RCC 7860 (cell line): ENCODE data around the gene DLL4.
"Not testable (repeated sequence)": the region's sequence is repeated elsewhere in the genome, so short reads cannot be mapped to it uniquely, and the experiment has no call there.

Source experiments
- DNase-seq: peaks from one replicate; pipeline ENCODE4 v3.0.0-alpha.2; 2015; ENCODE audit warnings: low spot score
- FAIRE-seq: peaks from 2 replicates; lab custom pipeline; 2012; peaks lifted over from hg19 to GRCh38; lab: Jason Lieb, UNC

Gene DLL4

GRCh38 chr15:40957041-40957555, 28.0 kb downstream of the DLL4 start:
- no peak for DNase-seq
- no peak for FAIRE-seq

- FAIRE-seq, result no peak
- no peak for DNase-seq
Measured at GRCh38 chr15:40957581-40958051, 28.5 kb downstream of the DLL4 start.

- DNase-seq (no peak), FAIRE-seq (no peak)
Measured at GRCh38 chr15:40958146-40958545, 29.0 kb downstream of the DLL4 start.

DNA sequence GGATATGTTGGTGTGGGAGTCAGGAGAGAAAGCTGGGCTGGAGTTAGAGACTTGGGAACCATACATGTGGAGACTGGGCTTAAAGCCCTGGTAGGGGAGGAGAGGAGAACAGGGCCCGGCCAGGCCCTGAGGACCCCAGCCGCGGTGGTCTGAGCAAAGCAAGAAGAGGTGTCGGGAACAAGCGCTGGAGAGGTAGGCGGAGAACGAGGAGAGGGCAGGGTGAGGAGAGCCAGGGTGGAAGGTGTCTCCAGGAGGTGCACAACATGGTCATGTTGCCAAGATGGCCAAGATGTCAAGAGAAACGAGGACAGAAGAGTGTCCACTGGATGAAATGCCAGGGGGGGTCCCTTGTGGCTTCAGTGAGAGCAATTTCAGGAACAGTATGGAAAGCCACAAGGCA, 29.6 kb downstream of the DLL4 start:
- no peak for DNase-seq
- FAIRE-seq, result no peak

DNA sequence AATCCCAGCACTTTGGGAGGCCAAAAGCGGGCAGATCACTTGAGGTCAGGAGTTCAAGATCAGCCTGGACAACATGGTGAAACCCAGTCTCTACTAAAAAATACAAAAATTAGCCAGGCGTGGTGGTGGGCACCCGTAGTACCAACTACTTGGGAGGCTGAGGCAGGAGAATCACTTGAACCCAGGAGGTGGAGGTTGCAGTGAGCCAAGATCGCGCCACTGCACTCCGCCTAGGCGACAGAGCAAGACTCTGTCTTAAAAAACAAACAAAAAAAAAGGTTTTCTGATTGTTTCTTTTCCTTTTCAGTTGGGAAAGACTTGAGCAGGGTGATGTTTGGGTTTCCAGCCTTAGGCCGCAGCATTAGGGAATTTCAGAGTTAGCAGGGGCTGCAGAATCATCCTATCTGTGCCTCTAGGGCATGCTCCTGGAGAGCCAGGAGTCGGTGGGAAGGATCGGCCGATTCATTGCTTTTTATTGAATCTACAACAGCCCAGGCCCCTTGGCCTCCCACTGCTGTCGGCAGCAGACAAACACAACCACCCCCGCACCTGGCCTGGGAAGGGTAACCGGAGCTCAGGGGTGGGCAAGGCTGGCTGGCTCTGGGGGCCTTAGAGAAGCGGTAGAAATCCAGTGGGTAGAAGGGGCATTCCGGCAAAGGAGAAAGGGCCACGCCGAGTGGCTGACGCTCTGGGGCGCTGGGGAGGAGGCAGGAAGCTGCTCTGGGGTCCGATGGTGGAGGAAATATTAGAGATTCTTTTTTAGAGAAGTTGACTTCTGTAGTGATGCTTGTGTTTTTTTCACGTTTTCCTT, 30.4 kb downstream of the DLL4 start:
- no peak for FAIRE-seq
- DNase-seq, result no peak

DNA sequence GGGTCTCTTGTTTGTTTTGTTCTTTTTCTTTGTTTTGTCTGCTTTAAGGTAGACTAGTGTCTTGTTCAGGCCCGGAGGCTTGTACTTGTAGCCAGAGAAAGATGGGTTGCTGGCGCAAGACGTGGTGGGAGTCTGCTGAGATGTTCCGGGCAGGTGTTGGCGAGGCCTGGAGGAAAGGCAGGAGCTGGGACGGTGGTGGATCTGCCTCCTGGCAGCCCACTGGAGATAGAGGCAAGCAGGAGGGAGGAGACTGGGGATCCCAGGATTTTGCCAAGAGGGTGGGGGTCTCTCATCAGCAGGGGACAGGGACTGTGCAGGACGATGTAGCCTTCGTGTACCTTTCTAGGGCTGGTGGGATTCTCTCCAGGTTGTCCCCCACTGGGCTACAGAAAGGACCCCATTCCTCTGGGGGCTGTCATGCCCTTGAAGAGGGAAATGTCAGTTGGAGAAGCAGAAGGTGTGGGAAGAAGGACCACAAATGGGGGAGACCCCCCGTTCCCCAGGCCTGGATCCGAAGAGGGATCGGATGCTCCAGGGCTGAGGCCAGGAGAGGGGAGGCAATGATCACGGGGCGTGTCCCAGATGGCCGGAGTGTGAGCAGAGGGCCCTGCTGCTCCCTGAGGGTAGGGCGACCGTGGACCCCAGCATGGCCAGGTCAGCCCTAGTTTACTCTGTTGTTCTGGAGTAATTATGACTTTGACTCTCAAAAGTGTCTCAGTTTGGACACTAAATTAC, 31.2 kb downstream of the DLL4 start:
- DNase-seq (no peak), FAIRE-seq (no peak)

- DNase-seq (no peak), FAIRE-seq (no peak)
Measured at GRCh38 chr15:40960925-40961324, 31.8 kb downstream of the DLL4 start.

- DNase-seq, FAIRE-seq: not testable (repeated sequence)
Measured at GRCh38 chr15:40961740-40962139, 32.6 kb downstream of the DLL4 start.

- DNase-seq, FAIRE-seq: not testable (repeated sequence)
Measured at GRCh38 chr15:40962317-40962716, 33.2 kb downstream of the DLL4 start.

- FAIRE-seq (no peak), DNase-seq (no peak)
Measured at GRCh38 chr15:40963201-40963600, 34.1 kb downstream of the DLL4 start.

GRCh38 chr15:40964006-40964405, 34.9 kb downstream of the DLL4 start:
- FAIRE-seq, result no peak
- DNase-seq, result no peak

GRCh38 chr15:40964634-40965033, 35.5 kb downstream of the DLL4 start:
- no peak for FAIRE-seq
- no peak for DNase-seq

DNA sequence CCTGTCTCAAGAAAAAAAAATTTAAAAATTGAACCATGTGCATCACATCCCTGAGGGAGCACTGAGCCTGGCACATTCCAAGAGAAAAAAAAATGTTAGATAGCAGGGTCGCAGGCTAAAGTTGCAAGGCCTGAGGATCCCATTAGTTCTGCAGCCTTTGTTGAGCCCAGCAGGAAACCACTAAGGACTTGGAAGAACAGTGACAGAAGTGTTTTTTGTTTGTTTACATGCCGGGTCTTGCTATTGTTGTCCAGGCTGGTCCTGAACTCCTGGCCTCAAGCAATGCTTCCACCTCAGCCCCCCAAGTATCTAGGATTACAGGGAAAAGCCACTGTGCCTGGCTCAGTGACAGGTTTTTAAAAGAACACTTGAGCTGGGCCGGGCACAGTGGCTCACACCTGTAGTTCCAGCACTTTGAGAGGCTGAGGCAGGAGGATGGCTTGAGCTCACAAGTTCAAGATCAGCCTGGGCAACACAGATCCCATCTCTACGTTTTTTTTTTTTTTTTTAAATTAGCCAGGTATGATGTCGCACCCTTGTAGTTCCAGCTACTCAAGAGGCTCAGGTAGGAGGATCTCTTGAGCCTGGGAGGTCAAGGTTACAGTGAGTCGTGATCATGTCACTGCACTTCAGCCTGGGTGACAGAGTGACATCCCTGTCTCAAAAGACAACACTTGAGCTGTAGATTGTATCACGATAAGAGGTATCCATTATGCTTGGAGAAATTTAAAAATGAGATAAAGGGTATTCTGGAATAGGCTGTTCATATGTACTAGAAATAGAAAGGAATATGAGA, 39.3 kb downstream of the DLL4 start:
- DNase-seq (no peak), FAIRE-seq (no peak)

DNA sequence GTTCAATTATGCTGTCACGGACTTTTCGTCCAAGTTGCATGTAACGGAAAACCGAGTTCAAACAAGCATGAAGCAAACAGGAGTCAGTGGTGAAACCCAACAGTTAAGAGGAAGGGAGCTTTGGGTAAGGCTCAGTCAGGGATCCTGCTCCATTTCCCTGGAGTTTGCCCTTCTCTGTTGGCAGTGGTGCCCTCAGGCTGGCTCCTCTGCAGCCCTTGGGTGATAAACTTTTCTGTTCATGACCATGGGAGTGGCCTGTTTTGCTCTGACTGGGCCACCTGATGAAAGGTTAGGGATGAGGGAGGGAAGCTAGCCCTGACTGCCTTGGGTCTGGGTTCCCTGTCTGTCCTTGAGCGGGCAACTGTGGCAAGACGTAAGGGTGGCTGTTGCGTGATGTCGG, 40.2 kb downstream of the DLL4 start:
- no peak for FAIRE-seq
- no peak for DNase-seq

- DNase-seq, result no peak
Measured at GRCh38 chr15:40974879-40975278, 45.7 kb downstream of the DLL4 start.

GRCh38 chr15:40976819-40977218, 47.7 kb downstream of the DLL4 start:
- DNase-seq (no peak), FAIRE-seq (no peak)

More at GRCh38 chr15:40974879-40975278, 45.7 kb downstream of the DLL4 start:
- no peak for FAIRE-seq

GRCh38 chr15:40978141-40978540, 49.0 kb downstream of the DLL4 start:
- no peak for FAIRE-seq
- no peak for DNase-seq

DNA sequence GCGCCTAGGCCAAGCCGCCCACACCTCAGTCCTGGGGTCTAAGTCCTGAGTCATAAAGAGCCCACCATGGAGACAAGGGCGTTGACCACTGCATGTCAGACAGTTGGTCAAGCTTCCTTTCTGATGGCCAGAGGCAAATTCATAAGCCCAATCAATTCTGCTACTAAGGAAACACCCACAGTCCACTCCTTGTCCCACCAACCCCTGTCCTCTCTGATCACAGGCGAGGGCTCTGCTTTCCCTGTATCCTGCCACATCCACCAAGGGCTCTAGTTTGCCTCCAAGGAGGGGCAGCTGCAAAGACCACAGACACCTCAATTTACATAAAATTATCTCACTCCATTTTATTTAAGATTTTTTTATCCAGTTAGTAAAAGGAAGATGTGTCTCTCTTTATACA, 49.4 kb downstream of the DLL4 start:
- DNase-seq, result no peak
- FAIRE-seq, result no peak

DNA sequence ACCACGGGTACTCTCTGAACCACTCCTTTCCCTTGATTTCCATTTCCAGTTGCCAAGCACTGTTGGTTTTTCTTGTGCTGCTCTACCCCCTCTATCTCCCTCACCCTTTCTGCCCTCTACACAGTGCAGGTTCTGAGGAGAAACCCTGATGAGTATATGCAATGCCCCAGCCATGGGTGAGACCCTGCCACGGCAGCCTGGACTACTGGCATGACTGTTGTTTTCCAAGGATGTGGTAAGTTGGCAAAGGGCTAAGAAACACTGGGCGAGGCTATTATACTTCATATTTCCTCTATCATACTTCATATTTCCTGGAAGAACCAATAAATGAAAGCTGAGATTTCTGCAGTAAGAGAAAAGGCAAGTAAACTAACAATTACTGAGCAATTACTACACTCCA, 52.0 kb downstream of the DLL4 start:
- FAIRE-seq, result no peak

DNA sequence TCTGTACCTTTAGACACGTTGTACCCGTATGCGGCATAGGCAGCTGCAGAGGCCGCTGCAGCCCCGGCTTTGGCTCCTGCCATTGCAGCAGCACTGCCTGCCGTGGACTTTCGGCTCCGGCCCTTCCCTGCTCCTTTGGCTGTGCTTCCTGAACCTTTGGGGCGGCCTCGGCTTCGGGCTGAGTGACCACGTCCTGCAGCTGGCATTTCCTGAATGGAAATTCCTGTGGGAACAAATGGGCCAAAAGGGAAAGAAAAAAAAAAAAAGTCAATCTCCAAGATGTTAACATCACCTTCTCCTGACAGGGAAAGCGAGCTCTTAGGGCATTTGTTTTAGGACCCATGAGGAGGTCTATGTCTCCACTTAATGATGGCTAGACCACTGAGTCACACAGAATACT, 53.7 kb downstream of the DLL4 start:
- no peak for FAIRE-seq
- no peak for DNase-seq

More for the DNA sequence above, 52.0 kb downstream of the DLL4 start:
- DNase-seq, result no peak

DNA sequence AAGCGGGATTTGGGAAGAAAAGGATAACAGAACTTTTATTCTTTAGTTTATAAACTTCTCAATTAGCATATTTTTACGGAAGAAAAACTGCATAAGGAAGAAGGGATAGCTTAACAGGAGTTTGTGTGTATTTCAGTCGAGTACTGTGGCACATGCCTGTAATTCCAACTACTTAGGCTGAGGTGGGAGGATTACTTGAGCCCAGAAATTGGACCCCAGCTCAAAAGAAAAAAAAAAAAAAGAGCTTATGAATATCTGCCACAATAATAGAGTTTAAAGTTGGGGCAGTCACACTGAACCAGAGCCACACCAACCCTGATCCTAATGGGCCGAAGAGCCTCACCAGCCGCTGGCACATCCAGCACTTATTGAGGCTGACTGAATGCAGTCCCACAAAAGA, 55.3 kb downstream of the DLL4 start:
- DNase-seq (no peak), FAIRE-seq (no peak)
